ENCODE data around the gene TENM3.

Gene TENM3

DNA sequence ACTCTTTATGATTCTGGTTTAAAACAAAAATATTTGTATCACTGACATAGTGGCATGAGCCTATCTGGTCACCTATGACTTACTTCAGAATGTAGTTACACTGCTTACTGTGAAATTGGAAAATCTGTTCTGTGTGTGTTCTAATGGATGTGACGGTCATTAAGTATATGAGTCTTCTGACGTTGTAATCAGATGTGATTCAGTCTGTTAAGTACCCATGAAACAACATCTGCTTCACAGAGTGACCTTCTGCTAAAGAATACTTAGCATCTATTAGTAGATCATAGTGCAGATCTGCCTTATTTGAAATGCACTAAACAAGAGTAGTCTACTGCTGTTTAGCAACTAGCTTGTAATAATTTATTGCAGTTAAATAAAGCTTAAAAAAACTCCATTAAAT lies 356.9 kb downstream of the TENM3 start:
- H3K4me2 ChIP-seq (ENCODE audit: insufficient read depth, low read length), result no peak overlapping the region
- no peaks in the 10 kb centered on the region for H3K9me3 ChIP-seq (ENCODE audit: insufficient read depth, low read length, severe bottlenecking)
- no peak for ATAC-seq (ENCODE audit: insufficient read depth, low read depth)
- no peak overlapping the region for H2AFZ ChIP-seq (ENCODE audit: low read depth, low read length)
- no peaks in the 10 kb centered on the region for H3K4me1 ChIP-seq (ENCODE audit: insufficient read depth, low read length)
- H3K27ac ChIP-seq (ENCODE audit: low read length), result no peak overlapping the region
- H3K9ac ChIP-seq (ENCODE audit: low read depth, low read length), result no peak overlapping the region
- no peaks in the 10 kb centered on the region for H3K27me3 ChIP-seq (ENCODE audit: insufficient read depth, low read length, poor library complexity)
- no peaks in the 10 kb centered on the region for H3K36me3 ChIP-seq (ENCODE audit: insufficient read depth, low read length)
- no peak for TF ChIP-seq EZH2 (IDR thresholded peaks at IDR 0.05; ENCODE audit: borderline replicate concordance, low read depth, low read length, severe bottlenecking)
- TF ChIP-seq, protein P1, sequence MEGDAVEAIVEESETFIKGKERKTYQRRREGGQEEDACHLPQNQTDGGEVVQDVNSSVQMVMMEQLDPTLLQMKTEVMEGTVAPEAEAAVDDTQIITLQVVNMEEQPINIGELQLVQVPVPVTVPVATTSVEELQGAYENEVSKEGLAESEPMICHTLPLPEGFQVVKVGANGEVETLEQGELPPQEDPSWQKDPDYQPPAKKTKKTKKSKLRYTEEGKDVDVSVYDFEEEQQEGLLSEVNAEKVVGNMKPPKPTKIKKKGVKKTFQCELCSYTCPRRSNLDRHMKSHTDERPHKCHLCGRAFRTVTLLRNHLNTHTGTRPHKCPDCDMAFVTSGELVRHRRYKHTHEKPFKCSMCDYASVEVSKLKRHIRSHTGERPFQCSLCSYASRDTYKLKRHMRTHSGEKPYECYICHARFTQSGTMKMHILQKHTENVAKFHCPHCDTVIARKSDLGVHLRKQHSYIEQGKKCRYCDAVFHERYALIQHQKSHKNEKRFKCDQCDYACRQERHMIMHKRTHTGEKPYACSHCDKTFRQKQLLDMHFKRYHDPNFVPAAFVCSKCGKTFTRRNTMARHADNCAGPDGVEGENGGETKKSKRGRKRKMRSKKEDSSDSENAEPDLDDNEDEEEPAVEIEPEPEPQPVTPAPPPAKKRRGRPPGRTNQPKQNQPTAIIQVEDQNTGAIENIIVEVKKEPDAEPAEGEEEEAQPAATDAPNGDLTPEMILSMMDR (IDR thresholded peaks at IDR 0.05; ENCODE audit: borderline replicate concordance, extremely low read depth, low read length, poor library complexity, severe bottlenecking), result no peak
- H4K20me1 ChIP-seq (ENCODE audit: insufficient read depth, low read length), result no peaks in the 10 kb centered on the region
- no peak for DNase-seq
- H3K79me2 ChIP-seq (ENCODE audit: insufficient read depth, low read length), result no peaks in the 10 kb centered on the region
- no peak overlapping the region for H3K4me3 ChIP-seq (ENCODE audit: low read depth in 1 of 2, low read length in 2 of 2)

DNA sequence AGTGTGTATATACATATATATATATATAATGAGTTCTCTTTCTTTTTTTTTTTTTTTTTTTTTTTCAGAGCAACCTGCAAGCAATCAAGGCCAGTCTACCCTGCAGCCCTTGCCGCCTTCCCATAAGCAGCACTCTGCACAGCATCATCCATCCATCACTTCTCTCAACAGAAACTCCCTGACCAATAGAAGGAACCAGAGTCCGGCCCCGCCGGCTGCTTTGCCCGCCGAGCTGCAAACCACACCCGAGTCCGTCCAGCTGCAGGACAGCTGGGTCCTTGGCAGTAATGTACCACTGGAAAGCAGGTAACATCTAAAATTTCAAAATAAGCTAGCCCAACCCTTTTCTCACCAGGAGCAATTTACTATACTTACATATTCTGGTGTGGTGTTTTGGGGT lies 357.7 kb downstream of the TENM3 start:
- Histone ChIP-seq H2AFZ (ENCODE audit: low read depth, low read length) (no peak overlapping the region), H3K4me1 (ENCODE audit: insufficient read depth, low read length) (no peaks in the 10 kb centered on the region), H3K4me2 (ENCODE audit: insufficient read depth, low read length) (no peak overlapping the region), H3K27me3 (ENCODE audit: insufficient read depth, low read length, poor library complexity) (no peaks in the 10 kb centered on the region), H3K4me3 (ENCODE audit: low read depth in 1 of 2, low read length in 2 of 2) (no peak overlapping the region), H3K27ac (ENCODE audit: low read length) (no peak overlapping the region), H3K9me3 (ENCODE audit: insufficient read depth, low read length, severe bottlenecking) (no peaks in the 10 kb centered on the region), H4K20me1 (ENCODE audit: insufficient read depth, low read length) (no peaks in the 10 kb centered on the region), H3K9ac (ENCODE audit: low read depth, low read length) (no peak overlapping the region), H3K36me3 (ENCODE audit: insufficient read depth, low read length) (no peaks in the 10 kb centered on the region), H3K79me2 (ENCODE audit: insufficient read depth, low read length) (no peaks in the 10 kb centered on the region)
- no peak for ATAC-seq (ENCODE audit: insufficient read depth, low read depth)
- no peak for DNase-seq
- no peak for TF ChIP-seq EZH2 (IDR thresholded peaks at IDR 0.05; ENCODE audit: borderline replicate concordance, low read depth, low read length, severe bottlenecking)
- TF ChIP-seq, protein P1 (IDR thresholded peaks at IDR 0.05; ENCODE audit: borderline replicate concordance, extremely low read depth, low read length, poor library complexity, severe bottlenecking), result no peak

DNA sequence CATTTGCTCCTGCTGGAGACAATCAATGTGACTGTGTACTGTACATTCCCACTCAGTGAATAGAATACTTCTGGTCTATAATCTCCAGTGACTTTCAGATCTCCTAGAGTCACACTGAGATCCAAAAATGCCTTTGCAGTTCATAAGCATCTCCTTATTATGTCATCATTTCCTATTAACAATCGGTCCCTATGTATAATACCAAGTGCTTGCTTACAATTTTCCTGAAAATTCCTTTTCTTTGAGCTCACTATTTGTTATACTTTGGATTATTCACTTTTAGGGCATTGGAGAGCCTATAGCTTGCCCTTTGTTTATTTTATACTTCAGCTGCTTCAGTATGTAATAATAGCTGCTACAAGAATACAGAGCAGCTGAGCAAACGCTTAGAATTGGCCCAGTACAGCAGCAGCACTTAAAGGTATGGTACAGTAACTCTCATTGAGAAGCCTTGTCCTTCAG lies 361.0 kb downstream of the TENM3 start:
- Histone ChIP-seq H3K4me2 (ENCODE audit: insufficient read depth, low read length) (no peak overlapping the region), H2AFZ (ENCODE audit: low read depth, low read length) (no peak overlapping the region), H4K20me1 (ENCODE audit: insufficient read depth, low read length) (no peaks in the 10 kb centered on the region), H3K9me3 (ENCODE audit: insufficient read depth, low read length, severe bottlenecking) (no peaks in the 10 kb centered on the region), H3K27ac (ENCODE audit: low read length) (no peak overlapping the region), H3K79me2 (ENCODE audit: insufficient read depth, low read length) (no peaks in the 10 kb centered on the region), H3K4me1 (ENCODE audit: insufficient read depth, low read length) (no peaks in the 10 kb centered on the region), H3K36me3 (ENCODE audit: insufficient read depth, low read length) (no peaks in the 10 kb centered on the region), H3K4me3 (ENCODE audit: low read depth in 1 of 2, low read length in 2 of 2) (no peak overlapping the region), H3K9ac (ENCODE audit: low read depth, low read length) (no peak overlapping the region), H3K27me3 (ENCODE audit: insufficient read depth, low read length, poor library complexity) (no peaks in the 10 kb centered on the region)
- TF ChIP-seq EZH2 (IDR thresholded peaks at IDR 0.05; ENCODE audit: borderline replicate concordance, low read depth, low read length, severe bottlenecking), result no peak
- TF ChIP-seq, protein P1 (IDR thresholded peaks at IDR 0.05; ENCODE audit: borderline replicate concordance, extremely low read depth, low read length, poor library complexity, severe bottlenecking), result no peak
- no peak for ATAC-seq (ENCODE audit: insufficient read depth, low read depth)
- DNase-seq, result no peak

DNA sequence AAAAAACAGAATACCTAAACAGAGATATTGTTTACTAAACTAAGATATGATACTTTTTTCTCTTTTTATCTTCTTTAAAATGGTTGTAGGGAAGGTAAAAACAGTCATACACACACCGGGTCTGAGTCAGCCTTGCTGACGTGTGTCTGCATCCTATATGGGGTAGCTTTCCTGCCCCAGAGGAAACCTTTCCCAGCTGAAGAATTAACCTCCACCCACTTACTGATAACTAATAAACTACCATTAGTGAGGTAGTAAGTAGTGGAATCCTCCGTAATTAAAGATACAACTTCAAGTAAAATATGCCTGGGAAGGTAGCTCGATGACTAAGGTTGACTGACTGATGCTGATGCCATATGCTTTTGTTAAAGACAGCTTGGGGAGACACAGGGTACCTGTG lies 361.8 kb downstream of the TENM3 start:
- Histone ChIP-seq H4K20me1 (ENCODE audit: insufficient read depth, low read length) (no peaks in the 10 kb centered on the region), H3K9me3 (ENCODE audit: insufficient read depth, low read length, severe bottlenecking) (no peaks in the 10 kb centered on the region), H3K27ac (ENCODE audit: low read length) (no peak overlapping the region), H3K27me3 (ENCODE audit: insufficient read depth, low read length, poor library complexity) (no peaks in the 10 kb centered on the region), H3K9ac (ENCODE audit: low read depth, low read length) (no peak overlapping the region), H3K36me3 (ENCODE audit: insufficient read depth, low read length) (no peaks in the 10 kb centered on the region), H3K4me2 (ENCODE audit: insufficient read depth, low read length) (no peak overlapping the region), H3K79me2 (ENCODE audit: insufficient read depth, low read length) (no peaks in the 10 kb centered on the region), H3K4me3 (ENCODE audit: low read depth in 1 of 2, low read length in 2 of 2) (no peak overlapping the region), H3K4me1 (ENCODE audit: insufficient read depth, low read length) (no peaks in the 10 kb centered on the region), H2AFZ (ENCODE audit: low read depth, low read length) (no peak overlapping the region)
- ATAC-seq (ENCODE audit: insufficient read depth, low read depth) (no peak), DNase-seq (no peak)
- TF ChIP-seq, protein P1 (IDR thresholded peaks at IDR 0.05; ENCODE audit: borderline replicate concordance, extremely low read depth, low read length, poor library complexity, severe bottlenecking), result no peak
- no peak for TF ChIP-seq EZH2 (IDR thresholded peaks at IDR 0.05; ENCODE audit: borderline replicate concordance, low read depth, low read length, severe bottlenecking)
